Kidney epithelial cell (primary cell): ENCODE data around the gene PLXNA2. TPM values are rescaled to one million over a fixed set of nuclear protein-coding genes. Genes with fewer than 3 reads are reported as not detected.

ENCODE experiments used
- DNase-seq: peaks from one replicate; pipeline ENCODE4 v3.0.0-alpha.2; 2010; ENCODE audit warnings: low read depth
- H3K27me3 ChIP-seq: 2 replicates; pipeline ENCODE4 v1.6.0; 2011; ENCODE audit warnings: low read length; ENCODE audit not compliant: control insufficient read depth, insufficient read depth
- H3K36me3 ChIP-seq: 2 replicates; pipeline ENCODE4 v1.5.1; 2011; ENCODE audit warnings: low read length; ENCODE audit not compliant: control insufficient read depth, insufficient read depth
- H3K4me3 ChIP-seq: 2 replicates; pipeline ENCODE4 v1.5.1; 2011; ENCODE audit warnings: low read depth, mild to moderate bottlenecking, control low read depth, low read length
- total RNA-seq: library from RNA; depleted of rRNA; stranded (reverse); fragments of >200 nt; gene quantifications from 2 replicates; pipeline ENCODE4 v1.2.3, GENCODE V29; 2015
- TF ChIP-seq, protein P1 (sequence below): IDR thresholded peaks from 2 replicates; pipeline ENCODE4 v1.5.1; 2011; ENCODE audit warnings: mild to moderate bottlenecking, moderate library complexity, low read length, control low read depth, inconsistent platforms; ENCODE audit not compliant: insufficient read depth, poor library complexity, severe bottlenecking

The PLXNA2 gene
- total RNA-seq, 1 donor from 2014 or later = 6.9 TPM

DNA sequence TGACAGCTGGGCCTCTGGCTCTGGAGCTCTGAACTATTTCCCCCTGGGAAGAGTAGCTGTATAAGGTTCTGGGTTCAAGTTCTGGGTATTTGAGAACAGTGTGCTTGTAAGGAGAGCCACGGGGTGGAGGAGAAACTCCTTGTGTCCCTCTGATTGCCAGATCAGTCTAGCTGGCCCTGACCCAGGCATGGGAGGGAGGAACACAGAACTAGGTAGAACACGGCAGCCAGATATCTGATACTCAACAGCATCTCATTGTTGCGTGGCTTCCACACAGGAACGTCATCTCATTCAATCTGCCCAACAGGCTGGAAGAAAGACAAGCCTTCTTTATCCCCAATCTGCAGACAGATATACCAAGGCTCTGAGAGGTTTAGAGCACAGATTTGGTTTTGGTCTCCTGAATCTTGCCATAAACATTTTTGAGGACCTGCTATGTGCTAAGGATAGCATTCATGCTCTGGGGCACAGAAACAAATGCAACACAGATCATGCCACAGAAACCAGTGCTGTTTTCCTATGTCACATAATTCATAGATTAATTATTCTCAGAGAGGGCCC is 83.8 kb downstream of the PLXNA2 start:
- TF ChIP-seq, protein P1, sequence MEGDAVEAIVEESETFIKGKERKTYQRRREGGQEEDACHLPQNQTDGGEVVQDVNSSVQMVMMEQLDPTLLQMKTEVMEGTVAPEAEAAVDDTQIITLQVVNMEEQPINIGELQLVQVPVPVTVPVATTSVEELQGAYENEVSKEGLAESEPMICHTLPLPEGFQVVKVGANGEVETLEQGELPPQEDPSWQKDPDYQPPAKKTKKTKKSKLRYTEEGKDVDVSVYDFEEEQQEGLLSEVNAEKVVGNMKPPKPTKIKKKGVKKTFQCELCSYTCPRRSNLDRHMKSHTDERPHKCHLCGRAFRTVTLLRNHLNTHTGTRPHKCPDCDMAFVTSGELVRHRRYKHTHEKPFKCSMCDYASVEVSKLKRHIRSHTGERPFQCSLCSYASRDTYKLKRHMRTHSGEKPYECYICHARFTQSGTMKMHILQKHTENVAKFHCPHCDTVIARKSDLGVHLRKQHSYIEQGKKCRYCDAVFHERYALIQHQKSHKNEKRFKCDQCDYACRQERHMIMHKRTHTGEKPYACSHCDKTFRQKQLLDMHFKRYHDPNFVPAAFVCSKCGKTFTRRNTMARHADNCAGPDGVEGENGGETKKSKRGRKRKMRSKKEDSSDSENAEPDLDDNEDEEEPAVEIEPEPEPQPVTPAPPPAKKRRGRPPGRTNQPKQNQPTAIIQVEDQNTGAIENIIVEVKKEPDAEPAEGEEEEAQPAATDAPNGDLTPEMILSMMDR = no peak
- H3K4me3 ChIP-seq = no peak overlapping the region
- H3K36me3 ChIP-seq = no peaks in the 10 kb centered on the region
- DNase-seq = no peak
- no peaks in the 10 kb centered on the region for H3K27me3 ChIP-seq

DNA sequence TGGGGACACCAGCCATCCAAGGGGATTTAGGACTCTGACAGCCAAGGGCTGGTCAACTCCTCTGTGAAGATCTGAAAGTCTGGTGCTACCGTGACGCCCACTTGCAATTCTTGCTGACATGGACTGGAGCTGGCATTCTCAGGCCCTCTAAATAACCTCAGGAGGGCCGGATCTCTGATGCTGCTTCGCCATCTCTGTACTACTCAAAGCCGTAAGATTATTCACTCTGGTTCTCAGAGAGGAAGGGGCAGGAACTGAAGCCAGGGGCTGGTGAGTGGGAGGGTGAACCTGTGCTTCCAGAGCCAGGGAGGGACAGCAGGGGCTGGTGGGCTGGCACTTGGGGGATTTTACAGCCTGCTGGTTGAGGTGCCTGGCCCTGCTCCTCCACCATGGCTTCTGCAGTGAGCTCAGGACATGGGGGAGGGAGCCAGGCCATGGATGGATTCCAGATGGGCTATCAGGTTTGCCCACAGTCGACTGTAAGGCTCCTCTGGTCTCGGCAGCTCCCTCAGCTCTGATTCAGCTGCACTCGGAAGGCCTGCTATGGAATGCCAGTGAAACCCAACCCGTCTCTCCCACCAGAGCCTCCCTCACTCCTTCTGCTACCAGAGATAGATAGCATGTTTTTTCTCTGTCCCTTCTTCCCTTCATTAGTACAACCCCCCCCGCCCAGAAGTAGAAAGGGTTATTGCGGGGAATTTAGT is 84.5 kb downstream of the PLXNA2 start:
- TF ChIP-seq, protein P1 = no peak
- Histone ChIP-seq H3K4me3 (no peak overlapping the region), H3K36me3 (no peaks in the 10 kb centered on the region), H3K27me3 (no peaks in the 10 kb centered on the region)
- peak; percentile 25 for DNase-seq

DNA sequence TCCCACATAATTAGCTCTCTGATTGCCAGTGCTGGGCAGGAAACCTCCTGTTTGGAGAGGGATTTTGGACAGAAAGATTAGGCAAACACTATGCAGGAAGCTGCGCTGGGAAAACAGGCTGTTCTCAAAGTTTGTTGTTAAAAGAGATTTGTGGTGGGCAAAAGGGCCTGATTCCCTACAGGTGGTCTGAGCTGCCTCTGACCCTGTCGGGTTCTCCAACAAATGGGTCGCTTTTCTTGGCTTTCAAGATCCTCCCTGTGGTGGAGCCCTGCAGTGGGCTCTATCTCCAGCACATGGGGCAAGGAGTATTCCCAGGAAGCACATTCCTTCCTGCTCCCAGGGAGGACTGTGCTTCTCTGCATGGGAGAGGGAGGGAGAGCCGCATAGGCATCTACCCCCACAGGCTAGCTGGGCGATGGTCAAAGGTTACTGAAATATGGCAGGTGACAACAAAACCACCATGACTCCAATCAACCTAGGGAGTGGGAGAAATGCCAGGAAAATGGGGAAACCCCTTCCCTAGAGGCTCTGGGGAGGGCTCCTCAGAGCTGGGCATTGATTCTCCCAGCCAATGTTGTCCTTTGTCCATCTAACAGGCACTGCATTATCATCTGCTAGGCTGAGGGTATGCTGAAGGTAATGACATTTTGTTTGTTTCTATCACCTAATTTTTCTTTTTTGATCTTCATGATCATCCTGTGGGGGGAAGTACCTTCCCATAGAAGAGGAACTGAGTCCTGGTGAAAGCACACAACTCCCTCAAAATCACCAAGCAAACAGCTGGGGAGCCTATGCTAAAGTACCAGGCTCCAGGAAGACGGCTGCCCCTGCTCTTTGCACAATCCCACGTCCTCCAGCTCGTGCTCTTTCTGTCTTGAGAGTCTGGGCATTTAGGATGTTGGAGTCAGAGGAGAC is 85.3 kb downstream of the PLXNA2 start:
- no peak for DNase-seq
- no peak overlapping the region for H3K4me3 ChIP-seq
- TF ChIP-seq, protein P1 = no peak

DNA sequence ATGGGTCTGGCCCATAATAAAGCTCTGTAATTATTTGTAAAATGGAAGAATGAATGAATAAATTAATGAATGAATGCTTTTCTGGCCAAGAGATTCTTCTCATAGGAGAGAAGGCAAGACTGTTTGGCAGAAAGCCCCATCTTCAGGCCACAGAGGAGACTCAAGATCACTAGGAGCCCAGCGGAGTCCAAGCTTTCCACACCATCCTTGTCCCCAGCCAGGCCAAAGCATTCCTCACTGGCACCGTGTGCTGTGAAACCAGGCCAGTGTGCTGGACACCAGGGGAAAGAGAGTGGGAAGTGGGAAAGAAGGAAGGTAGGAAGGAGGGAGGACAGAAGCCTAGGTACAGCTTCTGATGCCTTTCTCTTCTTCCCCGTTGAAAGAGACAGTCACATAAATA is 86.4 kb downstream of the PLXNA2 start:
- Histone ChIP-seq H3K36me3 (no peaks in the 10 kb centered on the region), H3K27me3 (no peaks in the 10 kb centered on the region), H3K4me3 (no peak overlapping the region)
- TF ChIP-seq, protein P1 = no peak
- no peak for DNase-seq

More for the DNA sequence above, 85.3 kb downstream of the PLXNA2 start:
- Histone ChIP-seq H3K27me3 (no peaks in the 10 kb centered on the region), H3K36me3 (no peaks in the 10 kb centered on the region)

DNA sequence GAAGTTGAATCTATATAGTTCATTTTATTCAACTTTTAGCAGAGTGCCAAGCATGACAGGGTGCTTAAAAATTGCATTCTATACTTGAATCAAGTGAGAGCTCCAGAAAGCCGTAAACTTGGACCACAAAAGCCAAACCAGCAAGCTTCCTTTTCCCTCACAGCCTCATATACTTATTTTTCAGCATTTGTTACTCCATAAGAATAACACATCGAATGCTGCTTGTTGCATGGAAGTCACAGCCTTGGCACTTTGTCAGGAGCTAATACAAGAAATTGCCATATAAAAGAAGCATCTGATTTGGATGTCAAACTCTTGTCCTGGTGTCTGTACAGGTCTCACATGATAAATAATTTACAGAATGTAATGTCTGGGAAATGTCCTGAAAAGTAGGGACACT is 87.4 kb downstream of the PLXNA2 start:
- Histone ChIP-seq H3K27me3 (no peaks in the 10 kb centered on the region), H3K36me3 (no peaks in the 10 kb centered on the region), H3K4me3 (no peak overlapping the region)
- TF ChIP-seq, protein P1 = no peak
- DNase-seq = no peak
